H1 (cell line): ENCODE results near the gene SLC37A1. TPM values are rescaled to one million over a fixed set of nuclear protein-coding genes. Genes with fewer than 3 reads are reported as not detected.

ENCODE experiments used
- CTCF ChIA-PET: fragments of 300-600 bp; sonication (Branson Sonifier 250); formaldehyde crosslinking; loops from one replicate; lab custom pipeline; 2021; ENCODE audit not compliant: partially characterized antibody; lab: Charles Lee
- POLR2A ChIA-PET: fragments of 300-600 bp; sonication (Branson Sonifier 250); formaldehyde crosslinking; loops from one replicate; lab custom pipeline; 2021; ENCODE audit warnings: inconsistent platforms; ENCODE audit not compliant: partially characterized antibody; lab: Charles Lee
- DNase-seq, 2 experiments: peaks; one replicate each; pipeline versions ENCODE4 v3.0.0 to v3.0.0-alpha.2; 2010 to 2022; ENCODE audit warnings: low spot score in 2 of 2, low read depth in 1 of 2, mixed read lengths in 1 of 2
- FAIRE-seq: peaks from 2 replicates; lab custom pipeline; 2011; peaks lifted over from hg19 to GRCh38; lab: Jason Lieb, UNC
- H2AFZ ChIP-seq: 2 replicates; pipeline ENCODE4 v1.8.1; 2012; ENCODE audit warnings: low read length, inconsistent platforms
- H2AK5ac ChIP-seq: 2 replicates; pipeline ENCODE4 v1.6.1; 2013; ENCODE audit warnings: low read depth, low read length
- H2BK120ac ChIP-seq: replicated peaks from 2 replicates; pipeline ENCODE3; 2013; ENCODE audit warnings: low read depth, low read length, inconsistent platforms
- H2BK12ac ChIP-seq: 2 replicates; pipeline ENCODE4 v1.6.1; 2013; ENCODE audit warnings: low read depth, low read length
- H2BK15ac ChIP-seq: 2 replicates; pipeline ENCODE4 v1.6.1; 2013; ENCODE audit warnings: low read length
- H2BK20ac ChIP-seq: 2 replicates; pipeline ENCODE4 v1.6.1; 2013; ENCODE audit warnings: low read length
- H2BK5ac ChIP-seq: 2 replicates; pipeline ENCODE4 v1.6.1; 2013; ENCODE audit warnings: low read depth, low read length
- H3K14ac ChIP-seq: 2 replicates; pipeline ENCODE4 v1.6.1; 2013; ENCODE audit warnings: inconsistent platforms; ENCODE audit not compliant: insufficient read length
- H3K18ac ChIP-seq: 2 replicates; pipeline ENCODE4 v1.6.1; 2013; ENCODE audit warnings: low read length; ENCODE audit errors: extremely low read depth
- H3K23ac ChIP-seq: 2 replicates; pipeline ENCODE4 v1.6.1; 2013; ENCODE audit warnings: inconsistent platforms; ENCODE audit not compliant: insufficient read length
- H3K23me2 ChIP-seq: 2 replicates; pipeline ENCODE4 v1.6.1; 2013; ENCODE audit warnings: low read depth, low read length
- H3K27ac ChIP-seq: 2 replicates; pipeline ENCODE4 v1.6.1; 2011; ENCODE audit warnings: low read depth, low read length, inconsistent platforms
- H3K27me3 ChIP-seq, 4 experiments: replicated peaks in 1 of 4; 1 replicate in 1 of 4; 2 replicates in 3 of 4; pipeline versions ENCODE4 v1.6.1 to v1.8.1; 2011 to 2013; ENCODE audit warnings: low read length in 3 of 4, mild to moderate bottlenecking in 3 of 4, inconsistent platforms in 2 of 4, mixed read lengths in 2 of 4, moderate library complexity in 1 of 4; ENCODE audit not compliant: control insufficient read depth in 3 of 4, insufficient read depth in 3 of 4; ENCODE audit errors: extremely low read depth in 1 of 4
- H3K36me3 ChIP-seq, 4 experiments: 2 replicates each; pipeline versions ENCODE4 v1.6.1 to v1.8.1; 2011 to 2013; ENCODE audit warnings: mild to moderate bottlenecking in 4 of 4, low read length in 3 of 4, moderate library complexity in 2 of 4, control low read depth in 1 of 4, inconsistent platforms in 1 of 4; ENCODE audit not compliant: insufficient read depth in 4 of 4, control insufficient read depth in 2 of 4
- H3K4ac ChIP-seq: replicated peaks from 2 replicates; pipeline ENCODE3; 2013; ENCODE audit warnings: low read length, low read depth, mixed read lengths, inconsistent platforms; ENCODE audit not compliant: insufficient read length
- H3K4me1 ChIP-seq, 4 experiments: replicated peaks in 1 of 4; 1 replicate in 1 of 4; 2 replicates in 3 of 4; pipeline versions ENCODE4 v1.6.1 to v1.8.1; 2011 to 2013; ENCODE audit warnings: low read length in 3 of 4, inconsistent platforms in 2 of 4, mixed read lengths in 1 of 4; ENCODE audit not compliant: insufficient read depth in 4 of 4, control insufficient read depth in 3 of 4
- H3K4me2 ChIP-seq, 2 experiments: 2 replicates each; pipeline versions ENCODE4 v1.6.1 to v1.8.1; 2011 to 2013; ENCODE audit warnings: low read depth in 2 of 2, low read length in 2 of 2, control low read depth in 1 of 2, inconsistent platforms in 1 of 2, mild to moderate bottlenecking in 1 of 2; ENCODE audit not compliant: insufficient read depth in 1 of 2
- H3K4me3 ChIP-seq, 4 experiments: fragments of 200-600, 300-600 bp in 1 of 4; sonication (generic), shearing (Covaris generic), sonication (Bioruptor Twin) in 1 of 4; 2 replicates each; pipeline versions ENCODE4 v1.5.1 to v1.8.1; 2011 to 2016; ENCODE audit warnings: low read length in 4 of 4, low read depth in 3 of 4, control low read depth in 2 of 4, inconsistent platforms in 2 of 4, mild to moderate bottlenecking in 2 of 4, mixed read lengths in 1 of 4, moderate library complexity in 1 of 4; ENCODE audit not compliant: insufficient read depth in 2 of 4; ENCODE audit errors: extremely low read depth in 1 of 4
- H3K56ac ChIP-seq: replicated peaks from 2 replicates; pipeline ENCODE3; 2013; ENCODE audit warnings: low read depth, mild to moderate bottlenecking, mixed read lengths, low read length, inconsistent platforms; ENCODE audit not compliant: insufficient read length
- H3K79me1 ChIP-seq: 2 replicates; pipeline ENCODE4 v1.6.1; 2013; ENCODE audit warnings: low read depth, low read length, control low read depth
- H3K79me2 ChIP-seq, 2 experiments: 2 replicates each; pipeline versions ENCODE4 v1.6.1 to v1.8.1; 2012 to 2013; ENCODE audit warnings: low read length in 2 of 2, mild to moderate bottlenecking in 2 of 2, inconsistent platforms in 1 of 2; ENCODE audit not compliant: insufficient read depth in 2 of 2, control insufficient read depth in 1 of 2
- H3K9ac ChIP-seq, 4 experiments: replicated peaks in 1 of 4; 1 replicate in 1 of 4; 2 replicates in 3 of 4; pipeline versions ENCODE4 v1.6.1 to v1.8.1; 2011 to 2013; ENCODE audit warnings: low read depth in 3 of 4, low read length in 3 of 4, control low read depth in 2 of 4, mild to moderate bottlenecking in 2 of 4, moderate library complexity in 2 of 4, inconsistent platforms in 1 of 4; ENCODE audit errors: extremely low read depth in 1 of 4
- H3K9me3 ChIP-seq, 2 experiments: 2 replicates each; pipeline versions ENCODE4 v1.6.1 to v1.8.1; 2012 to 2013; ENCODE audit warnings: mild to moderate bottlenecking in 2 of 2, moderate library complexity in 2 of 2, control low read depth in 1 of 2, inconsistent platforms in 1 of 2, low read depth in 1 of 2, low read length in 1 of 2, mixed read lengths in 1 of 2; ENCODE audit not compliant: insufficient read depth in 2 of 2
- H4K20me1 ChIP-seq, 2 experiments: replicated peaks in 1 of 2; 2 replicates each; pipeline versions ENCODE3 to v1.8.1; 2011 to 2013; ENCODE audit warnings: inconsistent platforms in 2 of 2, low read length in 2 of 2, mild to moderate bottlenecking in 1 of 2; ENCODE audit not compliant: insufficient read depth in 2 of 2, control insufficient read depth in 1 of 2
- H4K5ac ChIP-seq: 2 replicates; pipeline ENCODE4 v1.6.1; 2013; ENCODE audit warnings: low read length, low read depth, mixed read lengths, inconsistent platforms; ENCODE audit not compliant: insufficient read length
- H4K8ac ChIP-seq: 2 replicates; pipeline ENCODE4 v1.8.0; 2013; ENCODE audit warnings: mild to moderate bottlenecking, moderate library complexity, low read length, inconsistent platforms; ENCODE audit not compliant: insufficient read depth; ENCODE audit errors: extremely low read depth
- H4K91ac ChIP-seq: replicated peaks from 2 replicates; pipeline ENCODE3; 2013; ENCODE audit warnings: low read length, mixed read lengths, inconsistent platforms; ENCODE audit not compliant: insufficient read length
- BCL11A ChIP-seq, 2 experiments: IDR thresholded peaks; one replicate each; pipeline ENCODE4 v1.6.1; 2011; ENCODE audit warnings: low read depth in 2 of 2, low read length in 2 of 2, mild to moderate bottlenecking in 2 of 2
- CBX5 ChIP-seq: fragments of 300-800, 300-1000 bp; sonication (generic); IDR thresholded peaks from 2 replicates; pipeline ENCODE4 v1.7.1; 2016; ENCODE audit warnings: antibody characterized with exemption, low read length, low read depth
- WGBS, 2 experiments: shearing (Covaris generic) in 1 of 2; methylation state at CpG; one replicate each; pipeline versions ENCODE4 v1.1.6 to v1.1.7; 2013 to 2015; ENCODE audit warnings: low lambda C conversion rate in 2 of 2, mixed read lengths in 2 of 2, inconsistent platforms in 1 of 2, low coverage in 1 of 2, missing lambda C conversion rate in 1 of 2; ENCODE audit not compliant: insufficient replicate concordance in 2 of 2, insufficient coverage in 1 of 2, insufficient read length in 1 of 2; ENCODE audit errors: extremely low coverage in 1 of 2, missing lambda C conversion rate in 1 of 2; 5-methylcytosine and 5-hydroxymethylcytosine counted together
- polyA plus RNA-seq, 7 experiments: library from polyadenylated mRNA; depleted of rRNA in 3 of 7; stranded (reverse) in 5 of 7; unstranded in 2 of 7; fragments of >200 nt in 5 of 7; fragments of 200-250 nt in 2 of 7; gene quantifications; 1 replicate in 5 of 7; 2 replicates in 1 of 7; 4 replicates in 1 of 7; pipeline versions ENCODE4 v1.2.1 to v1.2.3, GENCODE V29; 2011 to 2013; ENCODE audit warnings: missing spikeins in 2 of 7, mixed read lengths in 2 of 7
- total RNA-seq: library from RNA; stranded (reverse); fragmentation: NEBNext Ultra II Directional; extraction: Animal tissue kit (Norgen Biotek cat#: 25700); gene quantifications from 2 replicates; pipeline ENCODE4 v1.2.1, GENCODE V29; 2021

Gene SLC37A1
- total and polyA plus RNA-seq, 2 of the 8 experiments (the other 6 are each of a cell fraction or from before 2014, with no cell fraction given) = 15.6 to 30.9 TPM

- WGBS, 2 experiments = 89% methylated on average over 7 of the region's 7 CpGs; no CpG with 5 or more reads in 1 of the 2 experiments
- no peak for DNase-seq
Observed at GRCh38 chr21:42472521-42472920, 41.1 kb upstream of the SLC37A1 start.

More at GRCh38 chr21:42472521-42472920, 41.1 kb upstream of the SLC37A1 start:
- Histone ChIP-seq H3K79me1 (no peaks in the 10 kb centered on the region), H3K4me3 (no peak overlapping the region), H3K23me2 (no peaks in the 10 kb centered on the region), H4K5ac (no peak overlapping the region), H3K14ac (no peak overlapping the region), H4K20me1 (no peaks in the 10 kb centered on the region)
- TF ChIP-seq BCL11A (IDR thresholded peaks at IDR 0.05; ENCODE audit: low read depth in 2 of 2, low read length in 2 of 2) = no peak
- no peak for TF ChIP-seq CBX5
- TF ChIP-seq, all 59 proteins: peak for 0
- no peak overlapping the region for H2AK5ac ChIP-seq
- ChIA-PET CTCF (no interaction called here), POLR2A (no interaction called here)
- no peaks in the 10 kb centered on the region for H3K36me3 ChIP-seq
- no peak overlapping the region for H2AFZ ChIP-seq
- H2BK20ac ChIP-seq = no peak overlapping the region
- no peak overlapping the region for H3K18ac ChIP-seq
- no peaks in the 10 kb centered on the region for H3K9me3 ChIP-seq
- no peak overlapping the region for H2BK15ac ChIP-seq
- H3K4me1 ChIP-seq = peaks cover 3 to 9% (median 5%) of the 10 kb centered on the region in 4 experiments; a peak in 5 of 7 replicates
- H3K4me2 ChIP-seq = no peak overlapping the region
- H3K56ac ChIP-seq = no peak overlapping the region
- H2BK5ac ChIP-seq = no peak overlapping the region
- no peak overlapping the region for H4K8ac ChIP-seq
- no peak for FAIRE-seq
- H2BK120ac ChIP-seq = no peak overlapping the region
- H3K23ac ChIP-seq = no peak overlapping the region
- no peak overlapping the region for H2BK12ac ChIP-seq
- H3K9ac ChIP-seq = no peak overlapping the region
- H3K79me2 ChIP-seq = no peaks in the 10 kb centered on the region
- no peak overlapping the region for H3K27ac ChIP-seq
- no peak overlapping the region for H3K4ac ChIP-seq
- no peak overlapping the region for H4K91ac ChIP-seq
- H3K27me3 ChIP-seq = no peaks in the 10 kb centered on the region
